GM23338 (cell line): ENCODE results near the gene PALLD.

Experiments used
- CTCF ChIP-seq, 2 experiments: fragments of 200-600 bp in 1 of 2; sonication (generic) in 1 of 2; conservative IDR thresholded peaks; 2 replicates each; pipeline versions ENCODE4 v1.5.1 to v1.6.1; 2016 to 2017; ENCODE audit warnings: antibody characterized with exemption in 2 of 2, low read depth in 2 of 2, mild to moderate bottlenecking in 2 of 2, moderate library complexity in 1 of 2
- EZH2 ChIP-seq: fragments of 200-600 bp; sonication (generic); IDR thresholded peaks from one replicate; pipeline ENCODE4 v1.8.0; 2017; ENCODE audit warnings: antibody characterized with exemption, mild to moderate bottlenecking, low read depth; ENCODE audit not compliant: unreplicated experiment
- EZH2phosphoT487 ChIP-seq: fragments of 200-600 bp; sonication (generic); IDR thresholded peaks from one replicate; pipeline ENCODE4 v1.8.1; 2018; ENCODE audit warnings: antibody characterized with exemption; ENCODE audit not compliant: unreplicated experiment
- REST ChIP-seq: IDR thresholded peaks from one replicate; pipeline ENCODE4 v1.6.1; 2018; ENCODE audit warnings: antibody characterized with exemption; ENCODE audit not compliant: unreplicated experiment

GRCh38 chr4:168797738-168798375 lies 301.0 kb downstream of the PALLD start:
- TF ChIP-seq CTCF (conservative IDR thresholded peaks at IDR 0.05; ENCODE audit: low read depth in 2 of 2) (no peak), EZH2phosphoT487 (no peak), REST (no peak), EZH2 (no peak)
